Gastrocnemius medialis (tissue), 4 donors: ENCODE data around the gene RPS6KB2.

Experiments used
- POLR2A ChIP-seq, 2 donors: fragments of 450-650 bp; IDR thresholded peaks; one replicate each; pipeline ENCODE4 v1.6.1; 2017; ENCODE audit warnings: antibody characterized with exemption in 2 of 2, mild to moderate bottlenecking in 2 of 2, moderate library complexity in 2 of 2
- TF ChIP-seq, protein P1 (sequence below), 5 experiments: fragments of 450-650 bp in 3 of 5; fragments of 200-600 bp in 2 of 5; sonication (generic) in 2 of 5; IDR thresholded peaks in 4 of 5; conservative IDR thresholded peaks in 1 of 5; 1 replicate in 4 of 5; 2 replicates in 1 of 5; pipeline ENCODE4 v1.5.1; 2016 to 2019; ENCODE audit warnings: antibody characterized with exemption in 5 of 5, mild to moderate bottlenecking in 3 of 5, moderate library complexity in 3 of 5

DNA sequence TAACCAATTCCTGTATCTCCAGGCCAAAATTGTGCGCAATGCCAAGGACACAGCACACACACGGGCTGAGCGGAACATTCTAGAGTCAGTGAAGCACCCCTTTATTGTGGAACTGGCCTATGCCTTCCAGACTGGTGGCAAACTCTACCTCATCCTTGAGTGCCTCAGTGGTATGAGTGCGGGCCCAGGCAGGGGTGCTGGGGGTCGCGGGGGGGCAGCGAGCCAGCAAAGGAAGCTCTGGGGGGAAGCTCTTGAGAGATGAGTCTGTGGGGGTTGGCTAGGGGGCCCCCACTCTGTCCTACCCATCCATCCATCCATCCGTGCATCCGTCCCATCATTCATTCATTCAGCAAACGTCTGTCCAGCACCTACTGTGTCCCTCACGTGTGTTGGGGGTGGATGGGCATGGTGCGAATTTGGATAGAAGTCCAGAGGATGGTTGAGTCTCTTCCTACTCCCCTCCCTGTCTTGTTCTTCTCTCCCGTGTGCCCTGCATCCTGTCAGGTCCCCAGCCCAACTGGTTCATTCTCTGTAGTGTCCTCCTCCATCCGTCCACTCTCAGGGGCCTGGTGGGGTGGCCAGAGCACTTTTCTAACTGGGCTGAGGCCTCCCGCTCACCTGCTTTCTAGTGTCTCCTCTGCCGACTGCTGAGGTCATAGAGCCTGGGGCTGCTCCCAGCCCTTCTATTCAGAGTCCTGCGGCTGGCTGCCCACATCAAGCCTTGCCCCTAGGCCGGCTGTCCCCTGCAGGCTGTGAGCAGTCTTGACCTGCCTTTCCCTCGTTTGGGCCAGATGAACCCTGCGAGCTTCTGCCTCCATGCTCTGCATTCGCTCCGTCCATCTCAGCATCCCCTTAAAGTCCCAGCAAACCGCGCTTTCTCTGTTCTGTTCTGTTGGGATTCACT, 3.3 kb downstream of the RPS6KB2 start:
- TF ChIP-seq, protein P1, sequence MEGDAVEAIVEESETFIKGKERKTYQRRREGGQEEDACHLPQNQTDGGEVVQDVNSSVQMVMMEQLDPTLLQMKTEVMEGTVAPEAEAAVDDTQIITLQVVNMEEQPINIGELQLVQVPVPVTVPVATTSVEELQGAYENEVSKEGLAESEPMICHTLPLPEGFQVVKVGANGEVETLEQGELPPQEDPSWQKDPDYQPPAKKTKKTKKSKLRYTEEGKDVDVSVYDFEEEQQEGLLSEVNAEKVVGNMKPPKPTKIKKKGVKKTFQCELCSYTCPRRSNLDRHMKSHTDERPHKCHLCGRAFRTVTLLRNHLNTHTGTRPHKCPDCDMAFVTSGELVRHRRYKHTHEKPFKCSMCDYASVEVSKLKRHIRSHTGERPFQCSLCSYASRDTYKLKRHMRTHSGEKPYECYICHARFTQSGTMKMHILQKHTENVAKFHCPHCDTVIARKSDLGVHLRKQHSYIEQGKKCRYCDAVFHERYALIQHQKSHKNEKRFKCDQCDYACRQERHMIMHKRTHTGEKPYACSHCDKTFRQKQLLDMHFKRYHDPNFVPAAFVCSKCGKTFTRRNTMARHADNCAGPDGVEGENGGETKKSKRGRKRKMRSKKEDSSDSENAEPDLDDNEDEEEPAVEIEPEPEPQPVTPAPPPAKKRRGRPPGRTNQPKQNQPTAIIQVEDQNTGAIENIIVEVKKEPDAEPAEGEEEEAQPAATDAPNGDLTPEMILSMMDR (IDR thresholded peaks at IDR 0.05 in 4 of 5, conservative IDR thresholded peaks at IDR 0.05 in 1 of 5): no peak
- TF ChIP-seq POLR2A (IDR thresholded peaks at IDR 0.05): no peak
